ENCODE measurements around the gene PHF13. TPM values are rescaled to one million over a fixed set of nuclear protein-coding genes. Genes with fewer than 3 reads are reported as not detected.

PHF13 gene
- total and polyA plus RNA-seq, 2 of the 4 experiments (the other 2 are of a cell fraction), result 7.3 to 9.8 TPM

- Histone ChIP-seq H2AFZ (replicated peaks; ENCODE audit: low read length, poor library complexity) (no peak overlapping the region), H3K9me1 (ENCODE audit: insufficient read depth, low read length) (peaks cover 5% of the 10 kb centered on the region), H2AK5ac (ENCODE audit: low read depth, low read length) (no peak overlapping the region), H3K14ac (replicated peaks; ENCODE audit: low read depth, low read length) (no peak overlapping the region), H4K8ac (ENCODE audit: low read depth in 2 of 2, low read length in 2 of 2) (no peak overlapping the region), H3K9me3 (ENCODE audit: control insufficient read depth, insufficient read depth, low read length) (no peaks in the 10 kb centered on the region), H3K18ac (ENCODE audit: low read depth, low read length) (no peak overlapping the region), H2AK9ac (replicated peaks; ENCODE audit: low read depth, low read length, poor library complexity) (no peak overlapping the region), H3K27ac (ENCODE audit: insufficient read depth, low read length) (no peak overlapping the region), H3K4me1 (ENCODE audit: control insufficient read depth, insufficient read depth, low read length) (no peaks in the 10 kb centered on the region), H3K9ac (ENCODE audit: low read depth, low read length) (no peak overlapping the region), H3K27me3 (ENCODE audit: control insufficient read depth, insufficient read depth, low read length) (no peaks in the 10 kb centered on the region), H3K56ac (ENCODE audit: extremely low read depth, insufficient read depth, low read length) (no peak overlapping the region), H3K4me3 (ENCODE audit: insufficient read depth, low read depth, low read length) (no peak overlapping the region), H2BK20ac (ENCODE audit: low read depth, low read length) (no peak overlapping the region), H2BK5ac (ENCODE audit: low read depth, low read length, poor library complexity, severe bottlenecking) (no peak overlapping the region), H3K36me3 (ENCODE audit: control insufficient read depth, insufficient read depth, low read length) (peaks cover 29% of the 10 kb centered on the region), H4K5ac (ENCODE audit: low read depth, low read length) (no peak overlapping the region), H2BK120ac (ENCODE audit: low read depth, low read length) (no peak overlapping the region), H4K20me1 (ENCODE audit: insufficient read depth, low read length) (0 out of 2 replicates have a peak, but pooled peaks cover 2% of the 10 kb centered on the region), H2BK15ac (ENCODE audit: low read depth, low read length) (no peak overlapping the region), H3K23ac (ENCODE audit: low read depth, low read length) (no peak overlapping the region), H3K4me2 (ENCODE audit: low read depth, low read length) (no peak overlapping the region), H3K79me1 (ENCODE audit: low read depth in 1 of 2, low read length in 2 of 2) (peaks cover 5 to 14% of the 10 kb centered on the region in 2 experiments; a peak in 3 of 4 replicates), H4K91ac (ENCODE audit: insufficient read depth, low read depth, low read length) (no peak overlapping the region), H3K4ac (ENCODE audit: low read depth, low read length) (no peak overlapping the region)
- intact Hi-C loops (cut with micrococcal nuclease) (no loop called here), in situ Hi-C loops (cut with MboI; ENCODE audit: low sequenced_read_pairs) (no loop called here), dilution Hi-C loops (cut with HindIII; ENCODE audit: low sequenced_read_pairs, unreplicated experiment) (no loop called here)
- ATAC-seq (ENCODE audit: low read depth), result no peak
- CTCF ChIA-PET, result no interaction called here
- TF ChIP-seq NFE2L2 (IDR thresholded peaks at IDR 0.05; ENCODE audit: low read depth, low read length), result no peak
- no peak for TF ChIP-seq MAFK (IDR thresholded peaks at IDR 0.05; ENCODE audit: low read depth, low read length)
- TF ChIP-seq FOS (IDR thresholded peaks at IDR 0.05; ENCODE audit: low read depth, low read length), result no peak
- TF ChIP-seq RCOR1 (IDR thresholded peaks at IDR 0.05; ENCODE audit: insufficient replicate concordance, low read length), result no peak
- TF ChIP-seq, protein P1, sequence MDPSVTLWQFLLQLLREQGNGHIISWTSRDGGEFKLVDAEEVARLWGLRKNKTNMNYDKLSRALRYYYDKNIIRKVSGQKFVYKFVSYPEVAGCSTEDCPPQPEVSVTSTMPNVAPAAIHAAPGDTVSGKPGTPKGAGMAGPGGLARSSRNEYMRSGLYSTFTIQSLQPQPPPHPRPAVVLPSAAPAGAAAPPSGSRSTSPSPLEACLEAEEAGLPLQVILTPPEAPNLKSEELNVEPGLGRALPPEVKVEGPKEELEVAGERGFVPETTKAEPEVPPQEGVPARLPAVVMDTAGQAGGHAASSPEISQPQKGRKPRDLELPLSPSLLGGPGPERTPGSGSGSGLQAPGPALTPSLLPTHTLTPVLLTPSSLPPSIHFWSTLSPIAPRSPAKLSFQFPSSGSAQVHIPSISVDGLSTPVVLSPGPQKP (IDR thresholded peaks at IDR 0.05; ENCODE audit: borderline replicate concordance, low read depth, low read length), result no peak
- TF ChIP-seq CTCF (conservative IDR thresholded peaks at IDR 0.05; ENCODE audit: low read depth, low read length), result no peak
- TF ChIP-seq MXI1 (IDR thresholded peaks at IDR 0.05; ENCODE audit: borderline replicate concordance, low read depth, low read length), result no peak
- TF ChIP-seq RFX5 (IDR thresholded peaks at IDR 0.05; ENCODE audit: low read depth, low read length), result no peak
- TF ChIP-seq BHLHE40 (IDR thresholded peaks at IDR 0.05; ENCODE audit: low read depth, low read length), result no peak
- no peak for TF ChIP-seq CEBPB (IDR thresholded peaks at IDR 0.05; ENCODE audit: low read depth, low read length)
- TF ChIP-seq POLR2A (IDR thresholded peaks at IDR 0.05; ENCODE audit: low read depth, low read length), result no peak
- TF ChIP-seq SMC3 (IDR thresholded peaks at IDR 0.05; ENCODE audit: low read depth, low read length), result no peak
- TF ChIP-seq RAD21 (IDR thresholded peaks at IDR 0.05; ENCODE audit: low read length), result no peak
- no peak for TF ChIP-seq CHD1 (IDR thresholded peaks at IDR 0.05; ENCODE audit: low read depth, low read length)
- TF ChIP-seq USF2 (IDR thresholded peaks at IDR 0.05; ENCODE audit: low read depth, low read length), result no peak
- no TSS peak for BruUV-seq (replicated peaks)
- 100% methylated on average over 4 of the region's 23 CpGs; no CpG with 5 or more reads in 1 of the 2 experiments for WGBS, 2 experiments (ENCODE audit: extremely low coverage in 2 of 2, insufficient read length in 1 of 2)
- DNase-seq, result no peak
- POLR2A ChIA-PET (ENCODE audit: unreplicated experiment), result no interaction called here
Observed at GRCh38 chr1:6653436-6654290, 40.1 kb downstream of the PHF13 start.
